Breast epithelium (tissue), 3 donors: ENCODE results near the gene MBD4.

Experiments
- CTCF ChIP-seq, 3 donors: fragments of 450-650 bp; IDR thresholded peaks; one replicate each; pipeline ENCODE4 v1.5.1; 2016 to 2017; ENCODE audit warnings: antibody characterized with exemption in 3 of 3, mild to moderate bottlenecking in 3 of 3, moderate library complexity in 3 of 3
- POLR2A ChIP-seq: fragments of 450-650 bp; IDR thresholded peaks from one replicate; pipeline ENCODE4 v1.6.1; 2016; ENCODE audit warnings: antibody characterized with exemption, mild to moderate bottlenecking, moderate library complexity

DNA sequence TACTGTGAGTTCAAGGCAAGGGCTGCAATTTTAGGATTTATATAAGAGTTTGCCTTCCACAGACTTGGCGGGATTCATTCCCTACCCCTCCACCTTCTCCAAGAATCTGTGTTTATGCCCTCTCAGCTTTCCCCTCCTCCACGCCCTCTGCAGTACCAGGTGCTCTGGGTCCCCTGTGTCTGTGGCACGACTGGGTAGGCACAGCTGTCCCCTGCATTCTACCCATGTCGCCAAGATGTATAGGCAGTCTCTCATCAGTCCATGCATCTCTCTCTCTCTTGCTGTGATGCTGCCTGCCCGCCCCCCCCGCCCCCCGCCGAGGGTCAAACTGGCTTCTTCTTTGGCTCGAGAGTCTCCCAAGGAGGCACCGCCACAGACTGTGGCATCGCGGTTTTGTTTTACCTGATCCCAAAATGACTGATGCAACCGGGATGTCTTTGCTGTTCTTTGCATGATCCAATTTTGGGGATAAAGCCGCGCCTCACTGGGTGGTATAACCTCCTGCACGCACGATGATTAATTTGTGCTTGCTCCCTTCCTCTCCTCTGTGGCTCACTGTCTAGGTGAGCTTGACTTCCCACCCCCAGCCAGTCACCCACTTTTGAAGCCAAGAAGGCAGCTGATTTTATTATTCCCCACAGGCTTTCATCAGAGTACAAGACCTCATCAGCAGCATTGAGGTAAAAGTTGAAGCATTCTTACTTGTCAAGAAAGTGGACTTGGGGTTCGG is 55.0 kb downstream of the MBD4 start:
- no peak for TF ChIP-seq POLR2A
- TF ChIP-seq CTCF (IDR thresholded peaks at IDR 0.05): no peak
